HG03457 (cell line): ENCODE results near the gene FBL.
A peak's percentile ranks its signal among the peaks of the same experiment; 100 is the strongest.
"Not testable (repeated sequence)": the region's sequence is repeated elsewhere in the genome, so short reads cannot be mapped to it uniquely, and the experiment has no call there.

ENCODE experiments used
- ATAC-seq: cut with Tn5 transposase; IDR thresholded peaks from one replicate; pipeline ENCODE4 v1.9.1; 2021; ENCODE audit warnings: moderate number of reproducible peaks; ENCODE audit not compliant: unreplicated experiment

The FBL gene

GRCh38 chr19:39825531-39826076 is 20.6 kb downstream of the FBL start:
- ATAC-seq, result no peak

- ATAC-seq, result no peak
Measured at GRCh38 chr19:39825093-39825463, 21.1 kb downstream of the FBL start.

- peak; percentile 50 for ATAC-seq
Measured at GRCh38 chr19:39824143-39825092, 21.8 kb downstream of the FBL start.

- no peak for ATAC-seq
Measured at GRCh38 chr19:39823686-39824085, 22.5 kb downstream of the FBL start.

- ATAC-seq, result no peak
Measured at GRCh38 chr19:39820696-39821095, 25.5 kb downstream of the FBL start.

GRCh38 chr19:39819786-39820185 is 26.4 kb downstream of the FBL start:
- ATAC-seq, result no peak

- no peak for ATAC-seq
Measured at GRCh38 chr19:39818626-39819097, 27.5 kb downstream of the FBL start.

GRCh38 chr19:39817888-39818561 is 28.2 kb downstream of the FBL start:
- no peak for ATAC-seq

GRCh38 chr19:39816287-39817048 is 29.7 kb downstream of the FBL start:
- ATAC-seq, result no peak

- ATAC-seq, result no peak
Measured at GRCh38 chr19:39814595-39814994, 31.6 kb downstream of the FBL start.

GRCh38 chr19:39814111-39814510 is 32.1 kb downstream of the FBL start:
- ATAC-seq, result not testable (repeated sequence)

GRCh38 chr19:39813264-39813993 is 32.8 kb downstream of the FBL start:
- no peak for ATAC-seq

GRCh38 chr19:39811064-39811463 is 35.1 kb downstream of the FBL start:
- ATAC-seq, result no peak

- no peak for ATAC-seq
Measured at GRCh38 chr19:39810424-39810823, 35.8 kb downstream of the FBL start.

- no peak for ATAC-seq
Measured at GRCh38 chr19:39809368-39809767, 36.8 kb downstream of the FBL start.

GRCh38 chr19:39808688-39809087 is 37.5 kb downstream of the FBL start:
- ATAC-seq, result not testable (repeated sequence)

- no peak for ATAC-seq
Measured at GRCh38 chr19:39807846-39808364, 38.3 kb downstream of the FBL start.

- no peak for ATAC-seq
Measured at GRCh38 chr19:39805104-39805503, 41.1 kb downstream of the FBL start.

- ATAC-seq, result no peak
Measured at GRCh38 chr19:39802958-39803357, 43.2 kb downstream of the FBL start.

- ATAC-seq, result no peak
Measured at GRCh38 chr19:39797083-39797482, 49.1 kb downstream of the FBL start.
